Neural progenitor cell (in vitro differentiated cells): ENCODE measurements around the gene BORCS8. TPM values are rescaled to one million over a fixed set of nuclear protein-coding genes. Genes with fewer than 3 reads are reported as not detected.

Experiments
- DNase-seq: peaks from one replicate; pipeline ENCODE4 v3.0.0-alpha.2; 2016; ENCODE audit warnings: low spot score
- H2AFZ ChIP-seq: fragments of 200-600 bp; sonication (generic); replicated peaks from 2 replicates; pipeline ENCODE4 v1.6.1; 2016; ENCODE audit warnings: antibody characterized with exemption
- H3F3A ChIP-seq: fragments of 200-600 bp; sonication (generic); 2 replicates; pipeline ENCODE4 v1.6.1; 2016; ENCODE audit warnings: antibody characterized with exemption, low read depth
- H3K27ac ChIP-seq: fragments of 200-600 bp; sonication (generic); 2 replicates; pipeline ENCODE4 v1.5.1; 2016; ENCODE audit warnings: mild to moderate bottlenecking
- H3K27me3 ChIP-seq: fragments of 200-600 bp; sonication (generic); 2 replicates; pipeline ENCODE4 v1.6.1; 2016; ENCODE audit warnings: mild to moderate bottlenecking, moderate library complexity
- H3K36me3 ChIP-seq: fragments of 200-600 bp; sonication (generic); 2 replicates; pipeline ENCODE4 v1.5.1; 2016
- H3K4me1 ChIP-seq: fragments of 200-600 bp; sonication (generic); 2 replicates; pipeline ENCODE4 v1.6.1; 2016; ENCODE audit warnings: mixed run types
- H3K4me2 ChIP-seq: fragments of 200-600 bp; sonication (generic); 2 replicates; pipeline ENCODE4 v1.6.1; 2016
- H3K4me3 ChIP-seq: fragments of 200-600 bp; sonication (generic); 2 replicates; pipeline ENCODE4 v1.5.1; 2016
- H3K79me2 ChIP-seq: fragments of 200-600 bp; sonication (generic); 2 replicates; pipeline ENCODE4 v1.6.1; 2016; ENCODE audit warnings: low read depth
- H3K9ac ChIP-seq: fragments of 200-600 bp; sonication (generic); 2 replicates; pipeline ENCODE4 v1.6.1; 2016
- H3K9me3 ChIP-seq: fragments of 200-600 bp; sonication (generic); 2 replicates; pipeline ENCODE4 v1.5.1; 2016; ENCODE audit warnings: low read depth
- H4K20me1 ChIP-seq: fragments of 200-600 bp; sonication (generic); 2 replicates; pipeline ENCODE4 v1.6.1; 2016; ENCODE audit warnings: low read depth
- H3K27ac Mint-ChIP-seq: 3 replicates; pipeline ENCODE4 v1.8.0; 2021; ENCODE audit warnings: mixed read lengths
- H3K27me3 Mint-ChIP-seq: 2 replicates; pipeline ENCODE4 v1.8.0; 2022; ENCODE audit warnings: low read depth, mild to moderate bottlenecking, inconsistent platforms, moderate library complexity, mixed read lengths; ENCODE audit not compliant: insufficient read depth
- H3K36me3 Mint-ChIP-seq: 3 replicates; pipeline ENCODE4 v1.8.0; 2021; ENCODE audit warnings: mixed read lengths
- H3K4me1 Mint-ChIP-seq: 3 replicates; pipeline ENCODE4 v1.8.0; 2021; ENCODE audit warnings: mixed read lengths
- H3K4me3 Mint-ChIP-seq: 3 replicates; pipeline ENCODE4 v1.8.0; 2021; ENCODE audit warnings: mild to moderate bottlenecking, moderate library complexity, mixed read lengths
- H3K9me3 Mint-ChIP-seq: 3 replicates; pipeline ENCODE4 v1.8.0; 2020; ENCODE audit warnings: mixed read lengths
- EZH2 ChIP-seq: fragments of 200-600 bp; sonication (generic); IDR thresholded peaks from 2 replicates; pipeline ENCODE4 v1.6.1; 2017; ENCODE audit warnings: antibody characterized with exemption, mild to moderate bottlenecking, moderate library complexity
- EZH2phosphoT487 ChIP-seq: fragments of 200-600 bp; sonication (generic); IDR thresholded peaks from 2 replicates; pipeline ENCODE4 v1.6.1; 2017; ENCODE audit warnings: antibody characterized with exemption
- total RNA-seq: library from RNA; depleted of rRNA; stranded (reverse); fragments of >200 nt; gene quantifications from 2 replicates; pipeline ENCODE4 v1.2.3, GENCODE V29; 2015; ENCODE audit warnings: low replicate concordance
- TF ChIP-seq, protein P1 (sequence below): fragments of 200-600 bp; sonication (generic); IDR thresholded peaks from 2 replicates; pipeline ENCODE4 v1.5.1; 2017; ENCODE audit warnings: antibody characterized with exemption, mild to moderate bottlenecking

BORCS8 gene
- total RNA-seq, 1 donor from 2014 or later: 6.3 TPM

DNA sequence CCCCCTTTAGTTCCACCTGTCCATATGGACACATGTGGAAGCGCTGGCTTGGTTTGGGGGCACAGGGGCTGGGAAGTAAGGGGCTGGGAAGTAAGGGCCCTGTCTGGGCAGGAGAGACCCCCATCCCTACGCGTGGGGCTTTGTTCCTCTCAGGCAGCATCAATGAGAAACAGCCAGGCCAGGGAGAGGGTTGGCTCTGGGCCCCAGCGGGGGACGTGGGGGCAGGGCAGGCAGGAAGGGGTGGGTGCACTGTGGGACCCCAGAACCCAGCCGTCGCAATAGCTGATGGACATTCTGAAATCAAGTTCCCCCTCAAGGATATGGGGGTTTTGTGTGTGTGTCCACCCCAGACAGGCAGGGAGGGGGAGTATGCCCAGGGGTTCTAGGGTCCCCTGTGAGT, 21.0 kb upstream of the BORCS8 start:
- no peak overlapping the region for H3K27ac ChIP-seq
- H3K9me3 Mint-ChIP-seq: no peaks in the 10 kb centered on the region
- H2AFZ ChIP-seq: no peak overlapping the region
- no peaks in the 10 kb centered on the region for H3K79me2 ChIP-seq
- no peak overlapping the region for H3K27ac Mint-ChIP-seq
- H3K4me2 ChIP-seq: peak overlapping the region; percentile 79
- peaks cover 31% of the 10 kb centered on the region for H4K20me1 ChIP-seq
- DNase-seq: no peak
- H3K9me3 ChIP-seq: no peaks in the 10 kb centered on the region
- TF ChIP-seq EZH2 (no peak), EZH2phosphoT487 (no peak)
- TF ChIP-seq, protein P1, sequence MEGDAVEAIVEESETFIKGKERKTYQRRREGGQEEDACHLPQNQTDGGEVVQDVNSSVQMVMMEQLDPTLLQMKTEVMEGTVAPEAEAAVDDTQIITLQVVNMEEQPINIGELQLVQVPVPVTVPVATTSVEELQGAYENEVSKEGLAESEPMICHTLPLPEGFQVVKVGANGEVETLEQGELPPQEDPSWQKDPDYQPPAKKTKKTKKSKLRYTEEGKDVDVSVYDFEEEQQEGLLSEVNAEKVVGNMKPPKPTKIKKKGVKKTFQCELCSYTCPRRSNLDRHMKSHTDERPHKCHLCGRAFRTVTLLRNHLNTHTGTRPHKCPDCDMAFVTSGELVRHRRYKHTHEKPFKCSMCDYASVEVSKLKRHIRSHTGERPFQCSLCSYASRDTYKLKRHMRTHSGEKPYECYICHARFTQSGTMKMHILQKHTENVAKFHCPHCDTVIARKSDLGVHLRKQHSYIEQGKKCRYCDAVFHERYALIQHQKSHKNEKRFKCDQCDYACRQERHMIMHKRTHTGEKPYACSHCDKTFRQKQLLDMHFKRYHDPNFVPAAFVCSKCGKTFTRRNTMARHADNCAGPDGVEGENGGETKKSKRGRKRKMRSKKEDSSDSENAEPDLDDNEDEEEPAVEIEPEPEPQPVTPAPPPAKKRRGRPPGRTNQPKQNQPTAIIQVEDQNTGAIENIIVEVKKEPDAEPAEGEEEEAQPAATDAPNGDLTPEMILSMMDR: no peak
- peak overlapping the region; percentile 61 for H3K4me3 Mint-ChIP-seq
- peaks cover 39% of the 10 kb centered on the region for H3K27me3 Mint-ChIP-seq
- H3K36me3 ChIP-seq: no peaks in the 10 kb centered on the region
- H3F3A ChIP-seq: peaks cover 6% of the 10 kb centered on the region
- peak overlapping the region; percentile 62 for H3K4me3 ChIP-seq
- H3K27me3 ChIP-seq: peaks cover 70% of the 10 kb centered on the region
- H3K9ac ChIP-seq: no peak overlapping the region
- H3K4me1 Mint-ChIP-seq: peaks cover 18% of the 10 kb centered on the region
- no peaks in the 10 kb centered on the region for H3K36me3 Mint-ChIP-seq
- no peaks in the 10 kb centered on the region for H3K4me1 ChIP-seq

DNA sequence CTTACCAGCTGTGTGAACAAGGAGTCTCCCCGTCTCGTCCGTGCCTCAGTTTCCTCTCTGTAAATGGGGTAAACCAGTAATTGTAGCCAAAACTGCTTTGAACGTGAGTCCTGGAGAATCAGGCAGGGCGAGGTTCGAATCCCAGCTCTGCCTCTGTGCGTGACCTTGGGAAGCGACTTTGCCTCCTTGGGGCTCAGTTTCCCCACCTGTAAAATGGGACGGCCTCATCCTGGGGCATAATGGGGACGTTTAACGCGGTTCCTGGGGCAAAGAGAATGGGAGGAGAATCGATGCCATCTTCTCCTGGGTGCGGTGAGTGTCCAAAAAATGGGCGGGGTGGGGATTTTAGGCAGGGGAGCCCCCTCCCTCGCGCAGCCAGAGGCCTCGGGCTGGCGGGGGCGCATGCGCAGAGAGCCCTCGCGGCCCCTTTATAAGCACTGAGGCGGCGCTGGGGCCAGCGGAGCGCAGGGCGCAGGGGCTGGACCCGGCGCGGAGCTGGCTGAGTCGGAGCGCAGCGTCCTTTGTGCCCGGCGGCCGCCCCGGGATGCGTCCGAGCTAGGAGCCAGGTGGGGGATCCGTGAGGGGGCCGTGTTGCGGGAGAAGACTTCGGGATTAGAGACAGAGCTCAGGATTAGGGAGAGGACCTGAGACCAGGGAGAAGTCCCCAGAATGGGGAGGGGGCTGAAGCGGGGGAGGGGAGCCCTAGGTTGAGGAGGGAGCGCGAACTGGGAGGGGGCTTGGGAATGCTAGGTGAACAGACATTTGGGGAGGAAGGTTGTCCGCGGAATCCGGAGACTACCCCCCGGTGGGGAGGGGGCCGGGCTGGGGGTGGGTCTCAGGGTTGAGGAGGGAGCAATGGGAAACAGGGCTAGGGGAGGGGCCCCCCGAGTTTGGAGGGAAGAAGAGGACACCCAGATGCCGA, 19.8 kb upstream of the BORCS8 start, which contains the start of gene NCAN:
TSS of gene NCAN (plus strand) at position 460 of the 922 bp plus-strand sequence. CDS start 4,996 bp downstream, outside the sequence.
- H3K79me2 ChIP-seq: no peaks in the 10 kb centered on the region
- Mint-ChIP-seq H3K9me3 (peaks cover 3% of the 10 kb centered on the region), H3K4me1 (peaks cover 25% of the 10 kb centered on the region), H3K27me3 (peaks cover 47% of the 10 kb centered on the region), H3K4me3 (peak within 1 kb of the TSS; percentile 73), H3K36me3 (peaks cover 2% of the 10 kb centered on the region), H3K27ac (no peak within 1 kb of the TSS)
- peaks cover 31% of the 10 kb centered on the region for H4K20me1 ChIP-seq
- no peak within 1 kb of the TSS for H3K27ac ChIP-seq
- H3K9me3 ChIP-seq: no peaks in the 10 kb centered on the region
- no peaks in the 10 kb centered on the region for H3K4me1 ChIP-seq
- peaks cover 80% of the 10 kb centered on the region for H3K27me3 ChIP-seq
- peak; percentile 90 for DNase-seq
- H3K4me3 ChIP-seq: peak within 1 kb of the TSS; percentile 62
- H3K9ac ChIP-seq: no peak within 1 kb of the TSS
- H3K36me3 ChIP-seq: no peaks in the 10 kb centered on the region
- no peak within 1 kb of the TSS for H2AFZ ChIP-seq
- H3K4me2 ChIP-seq: peak within 1 kb of the TSS; percentile 79
- peaks cover 6% of the 10 kb centered on the region for H3F3A ChIP-seq
- no peak for TF ChIP-seq EZH2
- no peak for TF ChIP-seq EZH2phosphoT487
- TF ChIP-seq, protein P1: no peak

DNA sequence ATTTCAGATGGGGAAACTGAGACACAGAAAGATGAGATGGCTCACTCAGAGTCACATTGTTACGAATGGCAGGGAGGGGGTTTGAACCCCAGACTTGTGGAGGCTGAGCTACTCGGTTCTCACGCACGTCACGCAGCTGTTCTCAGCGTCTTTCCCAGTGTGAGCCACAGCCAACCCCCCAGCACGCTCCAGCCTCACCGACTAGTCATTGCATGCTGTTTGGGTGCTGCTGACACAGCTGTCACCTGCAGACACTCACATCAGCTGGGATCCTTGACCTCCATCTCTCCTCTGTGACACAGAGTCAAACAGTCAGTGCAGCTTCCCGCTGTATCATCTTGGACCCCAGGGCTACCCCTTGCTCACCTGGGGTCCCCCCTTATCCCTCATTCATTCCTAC, 17.4 kb upstream of the BORCS8 start:
- H3K27ac ChIP-seq: no peak overlapping the region
- no peak overlapping the region for H3K9ac ChIP-seq
- DNase-seq: no peak
- H3K4me1 ChIP-seq: no peaks in the 10 kb centered on the region
- H3K79me2 ChIP-seq: no peaks in the 10 kb centered on the region
- Mint-ChIP-seq H3K36me3 (peaks cover 2% of the 10 kb centered on the region), H3K4me1 (peaks cover 26% of the 10 kb centered on the region), H3K27ac (no peak overlapping the region), H3K9me3 (peaks cover 3% of the 10 kb centered on the region), H3K27me3 (peaks cover 49% of the 10 kb centered on the region), H3K4me3 (no peak overlapping the region)
- H3K9me3 ChIP-seq: no peaks in the 10 kb centered on the region
- no peak overlapping the region for H3K4me2 ChIP-seq
- no peak overlapping the region for H3K4me3 ChIP-seq
- H3K36me3 ChIP-seq: no peaks in the 10 kb centered on the region
- peaks cover 18% of the 10 kb centered on the region for H4K20me1 ChIP-seq
- H2AFZ ChIP-seq: no peak overlapping the region
- peaks cover 99% of the 10 kb centered on the region for H3K27me3 ChIP-seq
- no peak for TF ChIP-seq EZH2
- no peak for TF ChIP-seq EZH2phosphoT487
- TF ChIP-seq, protein P1: no peak
- peaks cover 15% of the 10 kb centered on the region for H3F3A ChIP-seq
